ENCODE measurements around the gene ATXN3L. TPM values are rescaled to one million over a fixed set of nuclear protein-coding genes. Genes with fewer than 3 reads are reported as not detected.
"Not testable (repeated sequence)": the region's sequence is repeated elsewhere in the genome, so short reads cannot be mapped to it uniquely, and the experiment has no call there.

The ATXN3L gene
- total and polyA plus RNA-seq, 2 experiments from 2014 or later = not detected

- TF ChIP-seq REST (IDR thresholded peaks at IDR 0.05; ENCODE audit: unreplicated experiment) (no peak), ETS1 (IDR thresholded peaks at IDR 0.05) (no peak), CTCF (conservative IDR thresholded peaks at IDR 0.05; ENCODE audit: low read depth in 2 of 2) (no peak), POLR2AphosphoS5 (IDR thresholded peaks at IDR 0.05; ENCODE audit: low read depth) (no peak), JUNB (IDR thresholded peaks at IDR 0.05; ENCODE audit: unreplicated experiment) (no peak), EZH2 (IDR thresholded peaks at IDR 0.05; ENCODE audit: low read depth, unreplicated experiment) (no peak), CREB1 (CRISPR knock-in tag; IDR thresholded peaks at IDR 0.05; ENCODE audit: low read depth) (no peak)
Measured at GRCh38 chrX:13304052-13304451, 15.8 kb downstream of the ATXN3L start (continued).

- H3K4me1 Mint-ChIP-seq; H3K36me3 ChIP-seq (ENCODE audit: insufficient read depth); H3K27me3 ChIP-seq (ENCODE audit: insufficient read depth); H2AFZ ChIP-seq; H4K20me1 ChIP-seq (replicated peaks; ENCODE audit: insufficient read depth); H3K79me2 ChIP-seq (replicated peaks; ENCODE audit: insufficient read depth); H3K4me1 ChIP-seq (ENCODE audit: insufficient read depth); H3K27ac Mint-ChIP-seq; H3K36me3 Mint-ChIP-seq (ENCODE audit: low read depth); H3K9me3 Mint-ChIP-seq; ATAC-seq; H3K9me2 ChIP-seq (ENCODE audit: insufficient read depth); H3K4me2 ChIP-seq; DNase-seq (ENCODE audit: low spot score); H3K4me3 Mint-ChIP-seq; H3K27me3 Mint-ChIP-seq (ENCODE audit: insufficient read depth, low read depth, poor library complexity); H3K27ac ChIP-seq (ENCODE audit: low read depth); H3K4me3 ChIP-seq; H3F3A ChIP-seq (replicated peaks; ENCODE audit: low read depth): not testable (repeated sequence)
Measured at GRCh38 chrX:13303248-13303647, 16.6 kb downstream of the ATXN3L start.

- Histone ChIP-seq H3K4me2 (no peak overlapping the region), H3K9me2 (ENCODE audit: insufficient read depth) (no peaks in the 10 kb centered on the region), H3K4me1 (ENCODE audit: insufficient read depth) (no peaks in the 10 kb centered on the region), H2AFZ (no peak overlapping the region), H3K27ac (ENCODE audit: low read depth) (no peak overlapping the region), H3K4me3 (no peak overlapping the region), H3K79me2 (replicated peaks; ENCODE audit: insufficient read depth) (no peaks in the 10 kb centered on the region), H3K27me3 (ENCODE audit: insufficient read depth) (no peaks in the 10 kb centered on the region), H3F3A (replicated peaks; ENCODE audit: low read depth) (no peaks in the 10 kb centered on the region), H4K20me1 (replicated peaks; ENCODE audit: insufficient read depth) (no peaks in the 10 kb centered on the region), H3K36me3 (ENCODE audit: insufficient read depth) (no peaks in the 10 kb centered on the region)
- Mint-ChIP-seq H3K4me1 (peaks cover 5% of the 10 kb centered on the region; the same call in 2 of the 3 replicates), H3K9me3 (no peaks in the 10 kb centered on the region; the same call in 2 of the 3 replicates), H3K27me3 (ENCODE audit: insufficient read depth, low read depth, poor library complexity) (peaks cover 2% of the 10 kb centered on the region), H3K36me3 (ENCODE audit: low read depth) (no peaks in the 10 kb centered on the region), H3K27ac (no peak overlapping the region), H3K4me3 (no peak overlapping the region)
- TF ChIP-seq POLR2AphosphoS5 (IDR thresholded peaks at IDR 0.05; ENCODE audit: low read depth) (no peak), REST (IDR thresholded peaks at IDR 0.05; ENCODE audit: unreplicated experiment) (no peak), STAT1 (IDR thresholded peaks at IDR 0.05; ENCODE audit: unreplicated experiment) (no peak), CTCF (conservative IDR thresholded peaks at IDR 0.05; ENCODE audit: low read depth in 2 of 2) (no peak), ZNF331 (CRISPR knock-in tag; IDR thresholded peaks at IDR 0.05; ENCODE audit: low read depth) (no peak), ZNF114 (CRISPR knock-in tag; IDR thresholded peaks at IDR 0.05) (no peak), CREB1 (CRISPR knock-in tag; IDR thresholded peaks at IDR 0.05; ENCODE audit: low read depth) (no peak)
- no peak for DNase-seq (ENCODE audit: low spot score)
- ATAC-seq = no peak
Measured at GRCh38 chrX:13298836-13299235, 21.0 kb downstream of the ATXN3L start.
